H1 (cell line): ENCODE data around the gene C2orf76. TPM values are rescaled to one million over a fixed set of nuclear protein-coding genes. Genes with fewer than 3 reads are reported as not detected.

ENCODE experiments used
- CTCF ChIA-PET: fragments of 300-600 bp; sonication (Branson Sonifier 250); formaldehyde crosslinking; loops from one replicate; lab custom pipeline; 2021; ENCODE audit not compliant: partially characterized antibody; lab: Charles Lee
- POLR2A ChIA-PET: fragments of 300-600 bp; sonication (Branson Sonifier 250); formaldehyde crosslinking; loops from one replicate; lab custom pipeline; 2021; ENCODE audit warnings: inconsistent platforms; ENCODE audit not compliant: partially characterized antibody; lab: Charles Lee
- DNase-seq, 2 experiments: peaks; one replicate each; pipeline versions ENCODE4 v3.0.0 to v3.0.0-alpha.2; 2010 to 2022; ENCODE audit warnings: low spot score in 2 of 2, low read depth in 1 of 2, mixed read lengths in 1 of 2
- FAIRE-seq: peaks from 2 replicates; lab custom pipeline; 2011; peaks lifted over from hg19 to GRCh38; lab: Jason Lieb, UNC
- H2AFZ ChIP-seq: 2 replicates; pipeline ENCODE4 v1.8.1; 2012; ENCODE audit warnings: low read length, inconsistent platforms
- H2AK5ac ChIP-seq: 2 replicates; pipeline ENCODE4 v1.6.1; 2013; ENCODE audit warnings: low read depth, low read length
- H2BK120ac ChIP-seq: replicated peaks from 2 replicates; pipeline ENCODE3; 2013; ENCODE audit warnings: low read depth, low read length, inconsistent platforms
- H2BK12ac ChIP-seq: 2 replicates; pipeline ENCODE4 v1.6.1; 2013; ENCODE audit warnings: low read depth, low read length
- H2BK15ac ChIP-seq: 2 replicates; pipeline ENCODE4 v1.6.1; 2013; ENCODE audit warnings: low read length
- H2BK20ac ChIP-seq: 2 replicates; pipeline ENCODE4 v1.6.1; 2013; ENCODE audit warnings: low read length
- H2BK5ac ChIP-seq: 2 replicates; pipeline ENCODE4 v1.6.1; 2013; ENCODE audit warnings: low read depth, low read length
- H3K14ac ChIP-seq: 2 replicates; pipeline ENCODE4 v1.6.1; 2013; ENCODE audit warnings: inconsistent platforms; ENCODE audit not compliant: insufficient read length
- H3K18ac ChIP-seq: 2 replicates; pipeline ENCODE4 v1.6.1; 2013; ENCODE audit warnings: low read length; ENCODE audit errors: extremely low read depth
- H3K23ac ChIP-seq: 2 replicates; pipeline ENCODE4 v1.6.1; 2013; ENCODE audit warnings: inconsistent platforms; ENCODE audit not compliant: insufficient read length
- H3K23me2 ChIP-seq: 2 replicates; pipeline ENCODE4 v1.6.1; 2013; ENCODE audit warnings: low read depth, low read length
- H3K27ac ChIP-seq: 2 replicates; pipeline ENCODE4 v1.6.1; 2011; ENCODE audit warnings: low read depth, low read length, inconsistent platforms
- H3K27me3 ChIP-seq, 4 experiments: replicated peaks in 1 of 4; 1 replicate in 1 of 4; 2 replicates in 3 of 4; pipeline versions ENCODE4 v1.6.1 to v1.8.1; 2011 to 2013; ENCODE audit warnings: low read length in 3 of 4, mild to moderate bottlenecking in 3 of 4, inconsistent platforms in 2 of 4, mixed read lengths in 2 of 4, moderate library complexity in 1 of 4; ENCODE audit not compliant: control insufficient read depth in 3 of 4, insufficient read depth in 3 of 4; ENCODE audit errors: extremely low read depth in 1 of 4
- H3K36me3 ChIP-seq, 4 experiments: 2 replicates each; pipeline versions ENCODE4 v1.6.1 to v1.8.1; 2011 to 2013; ENCODE audit warnings: mild to moderate bottlenecking in 4 of 4, low read length in 3 of 4, moderate library complexity in 2 of 4, control low read depth in 1 of 4, inconsistent platforms in 1 of 4; ENCODE audit not compliant: insufficient read depth in 4 of 4, control insufficient read depth in 2 of 4
- H3K4ac ChIP-seq: replicated peaks from 2 replicates; pipeline ENCODE3; 2013; ENCODE audit warnings: low read length, low read depth, mixed read lengths, inconsistent platforms; ENCODE audit not compliant: insufficient read length
- H3K4me1 ChIP-seq, 4 experiments: replicated peaks in 1 of 4; 1 replicate in 1 of 4; 2 replicates in 3 of 4; pipeline versions ENCODE4 v1.6.1 to v1.8.1; 2011 to 2013; ENCODE audit warnings: low read length in 3 of 4, inconsistent platforms in 2 of 4, mixed read lengths in 1 of 4; ENCODE audit not compliant: insufficient read depth in 4 of 4, control insufficient read depth in 3 of 4
- H3K4me2 ChIP-seq, 2 experiments: 2 replicates each; pipeline versions ENCODE4 v1.6.1 to v1.8.1; 2011 to 2013; ENCODE audit warnings: low read depth in 2 of 2, low read length in 2 of 2, control low read depth in 1 of 2, inconsistent platforms in 1 of 2, mild to moderate bottlenecking in 1 of 2; ENCODE audit not compliant: insufficient read depth in 1 of 2
- H3K4me3 ChIP-seq, 4 experiments: fragments of 200-600, 300-600 bp in 1 of 4; sonication (generic), shearing (Covaris generic), sonication (Bioruptor Twin) in 1 of 4; 2 replicates each; pipeline versions ENCODE4 v1.5.1 to v1.8.1; 2011 to 2016; ENCODE audit warnings: low read length in 4 of 4, low read depth in 3 of 4, control low read depth in 2 of 4, inconsistent platforms in 2 of 4, mild to moderate bottlenecking in 2 of 4, mixed read lengths in 1 of 4, moderate library complexity in 1 of 4; ENCODE audit not compliant: insufficient read depth in 2 of 4; ENCODE audit errors: extremely low read depth in 1 of 4
- H3K56ac ChIP-seq: replicated peaks from 2 replicates; pipeline ENCODE3; 2013; ENCODE audit warnings: low read depth, mild to moderate bottlenecking, mixed read lengths, low read length, inconsistent platforms; ENCODE audit not compliant: insufficient read length
- H3K79me1 ChIP-seq: 2 replicates; pipeline ENCODE4 v1.6.1; 2013; ENCODE audit warnings: low read depth, low read length, control low read depth
- H3K79me2 ChIP-seq, 2 experiments: 2 replicates each; pipeline versions ENCODE4 v1.6.1 to v1.8.1; 2012 to 2013; ENCODE audit warnings: low read length in 2 of 2, mild to moderate bottlenecking in 2 of 2, inconsistent platforms in 1 of 2; ENCODE audit not compliant: insufficient read depth in 2 of 2, control insufficient read depth in 1 of 2
- H3K9ac ChIP-seq, 4 experiments: replicated peaks in 1 of 4; 1 replicate in 1 of 4; 2 replicates in 3 of 4; pipeline versions ENCODE4 v1.6.1 to v1.8.1; 2011 to 2013; ENCODE audit warnings: low read depth in 3 of 4, low read length in 3 of 4, control low read depth in 2 of 4, mild to moderate bottlenecking in 2 of 4, moderate library complexity in 2 of 4, inconsistent platforms in 1 of 4; ENCODE audit errors: extremely low read depth in 1 of 4
- H3K9me3 ChIP-seq, 2 experiments: 2 replicates each; pipeline versions ENCODE4 v1.6.1 to v1.8.1; 2012 to 2013; ENCODE audit warnings: mild to moderate bottlenecking in 2 of 2, moderate library complexity in 2 of 2, control low read depth in 1 of 2, inconsistent platforms in 1 of 2, low read depth in 1 of 2, low read length in 1 of 2, mixed read lengths in 1 of 2; ENCODE audit not compliant: insufficient read depth in 2 of 2
- H4K20me1 ChIP-seq, 2 experiments: replicated peaks in 1 of 2; 2 replicates each; pipeline versions ENCODE3 to v1.8.1; 2011 to 2013; ENCODE audit warnings: inconsistent platforms in 2 of 2, low read length in 2 of 2, mild to moderate bottlenecking in 1 of 2; ENCODE audit not compliant: insufficient read depth in 2 of 2, control insufficient read depth in 1 of 2
- H4K5ac ChIP-seq: 2 replicates; pipeline ENCODE4 v1.6.1; 2013; ENCODE audit warnings: low read length, low read depth, mixed read lengths, inconsistent platforms; ENCODE audit not compliant: insufficient read length
- H4K8ac ChIP-seq: 2 replicates; pipeline ENCODE4 v1.8.0; 2013; ENCODE audit warnings: mild to moderate bottlenecking, moderate library complexity, low read length, inconsistent platforms; ENCODE audit not compliant: insufficient read depth; ENCODE audit errors: extremely low read depth
- H4K91ac ChIP-seq: replicated peaks from 2 replicates; pipeline ENCODE3; 2013; ENCODE audit warnings: low read length, mixed read lengths, inconsistent platforms; ENCODE audit not compliant: insufficient read length
- ASH2L ChIP-seq: fragments of 200-600, 300-600 bp; sonication (generic); IDR thresholded peaks from one replicate; pipeline ENCODE4 v1.7.1; 2017; ENCODE audit warnings: low read length
- BACH1 ChIP-seq: IDR thresholded peaks from 2 replicates; pipeline ENCODE4 v1.6.1; 2012; ENCODE audit warnings: low read length, improper control_type of control experiment
- BRCA1 ChIP-seq: IDR thresholded peaks from 2 replicates; pipeline ENCODE4 v1.6.1; 2012; ENCODE audit warnings: low read depth, low read length, improper control_type of control experiment
- CHD1 ChIP-seq: IDR thresholded peaks from 2 replicates; pipeline ENCODE4 v1.6.1; 2012; ENCODE audit warnings: low read depth, low read length, improper control_type of control experiment
- JUN ChIP-seq: IDR thresholded peaks from 2 replicates; pipeline ENCODE4 v1.6.1; 2011; ENCODE audit warnings: low read depth, mild to moderate bottlenecking, improper control_type of control experiment, low read length
- KDM4A ChIP-seq: IDR thresholded peaks from one replicate; pipeline ENCODE4 v1.7.1; 2012; ENCODE audit warnings: low read depth, mild to moderate bottlenecking, moderate library complexity, low read length, inconsistent platforms; ENCODE audit not compliant: severe bottlenecking
- KDM5A ChIP-seq: fragments of 200-600 bp; IDR thresholded peaks from 2 replicates; pipeline ENCODE4 v1.7.1; 2012; ENCODE audit warnings: mild to moderate bottlenecking, low read length, inconsistent platforms, mixed read lengths
- MAFK ChIP-seq: IDR thresholded peaks from 2 replicates; pipeline ENCODE4 v1.6.1; 2012; ENCODE audit warnings: low read depth, mild to moderate bottlenecking, improper control_type of control experiment, low read length
- RNF2 ChIP-seq: fragments of 200-900, 300-1000 bp; sonication (generic); IDR thresholded peaks from 2 replicates; pipeline ENCODE4 v1.7.1; 2016; ENCODE audit warnings: borderline replicate concordance, low read depth, mild to moderate bottlenecking, antibody characterized with exemption, low read length; ENCODE audit not compliant: poor library complexity, severe bottlenecking; ENCODE audit errors: missing control alignments
- TAF7 ChIP-seq: optimal IDR thresholded peaks from 2 replicates; pipeline ENCODE3; 2011; ENCODE audit warnings: low read depth, mild to moderate bottlenecking, inconsistent platforms, low read length, moderate library complexity, borderline replicate concordance
- TEAD4 ChIP-seq: IDR thresholded peaks from 2 replicates; pipeline ENCODE4 v1.6.1; 2012; ENCODE audit warnings: low read depth, low read length, inconsistent platforms, mixed read lengths
- YY1 ChIP-seq: IDR thresholded peaks from 2 replicates; pipeline ENCODE4 v1.6.1; 2011; ENCODE audit warnings: low read depth, mild to moderate bottlenecking, low read length
- WGBS, 2 experiments: shearing (Covaris generic) in 1 of 2; methylation state at CpG; one replicate each; pipeline versions ENCODE4 v1.1.6 to v1.1.7; 2013 to 2015; ENCODE audit warnings: low lambda C conversion rate in 2 of 2, mixed read lengths in 2 of 2, inconsistent platforms in 1 of 2, low coverage in 1 of 2, missing lambda C conversion rate in 1 of 2; ENCODE audit not compliant: insufficient replicate concordance in 2 of 2, insufficient coverage in 1 of 2, insufficient read length in 1 of 2; ENCODE audit errors: extremely low coverage in 1 of 2, missing lambda C conversion rate in 1 of 2; 5-methylcytosine and 5-hydroxymethylcytosine counted together
- polyA plus RNA-seq, 7 experiments: library from polyadenylated mRNA; depleted of rRNA in 3 of 7; stranded (reverse) in 5 of 7; unstranded in 2 of 7; fragments of >200 nt in 5 of 7; fragments of 200-250 nt in 2 of 7; gene quantifications; 1 replicate in 5 of 7; 2 replicates in 1 of 7; 4 replicates in 1 of 7; pipeline versions ENCODE4 v1.2.1 to v1.2.3, GENCODE V29; 2011 to 2013; ENCODE audit warnings: missing spikeins in 2 of 7, mixed read lengths in 2 of 7
- total RNA-seq: library from RNA; stranded (reverse); fragmentation: NEBNext Ultra II Directional; extraction: Animal tissue kit (Norgen Biotek cat#: 25700); gene quantifications from 2 replicates; pipeline ENCODE4 v1.2.1, GENCODE V29; 2021

The C2orf76 gene
- total and polyA plus RNA-seq, 2 of the 8 experiments (the other 6 are each of a cell fraction or from before 2014, with no cell fraction given), result 4.4 to 5.0 TPM

DNA sequence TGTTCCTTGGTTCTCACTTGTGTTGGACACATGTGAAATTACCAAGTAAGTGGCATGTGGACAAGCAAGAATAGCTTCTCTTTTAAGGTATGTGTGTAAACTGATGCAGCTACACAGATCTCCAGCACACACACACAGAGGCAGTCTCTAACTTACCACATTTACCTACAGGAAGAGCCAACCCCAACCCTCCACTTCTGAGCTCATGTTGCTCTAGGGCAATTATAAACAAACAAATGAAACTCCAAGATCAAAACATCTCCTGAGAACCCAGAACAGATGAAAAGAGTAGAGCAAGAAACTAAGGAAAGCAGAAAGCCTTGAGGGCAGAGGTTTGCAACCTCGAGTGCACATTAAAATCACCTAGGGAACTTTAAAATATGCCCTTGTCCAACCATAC is 49.0 kb upstream of the C2orf76 start:
- Histone ChIP-seq H3K4me2 (no peak overlapping the region), H2AK5ac (no peak overlapping the region), H3K14ac (no peak overlapping the region), H3K23ac (no peak overlapping the region), H3K9ac (no peak overlapping the region), H3K4me1 (no peaks in the 10 kb centered on the region), H2BK120ac (no peak overlapping the region), H4K8ac (no peak overlapping the region), H3K56ac (no peak overlapping the region), H2AFZ (no peak overlapping the region), H3K23me2 (no peaks in the 10 kb centered on the region), H2BK5ac (no peak overlapping the region), H2BK20ac (no peak overlapping the region), H3K4ac (no peak overlapping the region), H4K91ac (no peak overlapping the region), H3K36me3 (no peaks in the 10 kb centered on the region), H3K27me3 (no peaks in the 10 kb centered on the region), H4K20me1 (no peaks in the 10 kb centered on the region), H2BK12ac (no peak overlapping the region), H3K79me2 (no peaks in the 10 kb centered on the region), H3K18ac (no peak overlapping the region), H2BK15ac (no peak overlapping the region), H3K27ac (no peak overlapping the region), H3K9me3 (0 out of 4 replicates have a peak, but pooled peaks cover under 1% of the 10 kb centered on the region in 2 experiments), H3K79me1 (no peaks in the 10 kb centered on the region), H4K5ac (no peak overlapping the region), H3K4me3 (no peak overlapping the region)
- TF ChIP-seq BACH1 (no peak), JUN (no peak), KDM5A (no peak), RNF2 (no peak), KDM4A (no peak), TEAD4 (no peak), TAF7 (no peak), ASH2L (no peak), MAFK (no peak), BRCA1 (no peak), CHD1 (no peak), YY1 (no peak)
- WGBS, 2 experiments, result 73% methylated on average over 1 of the region's 1 CpG; no CpG with 5 or more reads in 1 of the 2 experiments
- FAIRE-seq, result no peak
- no peak for DNase-seq
- CTCF ChIA-PET, result interaction anchor here (0.7 to 21.3 kb wide), 4 partner anchors 13 to 61 kb away, joined by 3 to 411 read pairs (median 4); no protein-coding TSS in a partner anchor
- POLR2A ChIA-PET, result interaction anchor here (1.4 kb wide), 1 partner anchor 9 kb away, joined by 3 read pairs; no protein-coding TSS in a partner anchor
